ENCODE results near the gene ARSJ.

DNA sequence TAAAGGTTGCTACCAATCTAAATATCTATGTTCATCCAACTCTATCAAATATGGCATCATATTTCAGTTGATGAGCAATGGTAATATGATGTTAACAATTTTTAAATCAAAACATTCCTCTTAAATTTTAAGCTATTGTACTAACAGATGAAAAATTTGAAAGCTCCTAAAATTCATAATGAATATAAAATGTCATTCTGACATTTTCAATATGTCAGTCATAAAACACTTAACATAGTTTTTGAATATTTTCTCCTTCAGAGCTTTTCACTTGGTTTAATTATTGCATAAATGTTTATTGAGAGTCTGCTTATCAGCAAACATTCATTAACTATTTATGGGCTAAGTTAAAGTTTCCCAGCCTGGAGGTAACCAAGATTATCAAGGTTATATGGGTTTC, 11.8 kb downstream of the ARSJ start:
- TF ChIP-seq, protein P1, sequence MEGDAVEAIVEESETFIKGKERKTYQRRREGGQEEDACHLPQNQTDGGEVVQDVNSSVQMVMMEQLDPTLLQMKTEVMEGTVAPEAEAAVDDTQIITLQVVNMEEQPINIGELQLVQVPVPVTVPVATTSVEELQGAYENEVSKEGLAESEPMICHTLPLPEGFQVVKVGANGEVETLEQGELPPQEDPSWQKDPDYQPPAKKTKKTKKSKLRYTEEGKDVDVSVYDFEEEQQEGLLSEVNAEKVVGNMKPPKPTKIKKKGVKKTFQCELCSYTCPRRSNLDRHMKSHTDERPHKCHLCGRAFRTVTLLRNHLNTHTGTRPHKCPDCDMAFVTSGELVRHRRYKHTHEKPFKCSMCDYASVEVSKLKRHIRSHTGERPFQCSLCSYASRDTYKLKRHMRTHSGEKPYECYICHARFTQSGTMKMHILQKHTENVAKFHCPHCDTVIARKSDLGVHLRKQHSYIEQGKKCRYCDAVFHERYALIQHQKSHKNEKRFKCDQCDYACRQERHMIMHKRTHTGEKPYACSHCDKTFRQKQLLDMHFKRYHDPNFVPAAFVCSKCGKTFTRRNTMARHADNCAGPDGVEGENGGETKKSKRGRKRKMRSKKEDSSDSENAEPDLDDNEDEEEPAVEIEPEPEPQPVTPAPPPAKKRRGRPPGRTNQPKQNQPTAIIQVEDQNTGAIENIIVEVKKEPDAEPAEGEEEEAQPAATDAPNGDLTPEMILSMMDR (IDR thresholded peaks at IDR 0.05; ENCODE audit: insufficient read depth, low read length, poor library complexity, severe bottlenecking): no peak
- TF ChIP-seq EZH2phosphoT487 (conservative IDR thresholded peaks at IDR 0.05; ENCODE audit: low read length): no peak
